Astrocyte of the cerebellum (primary cell): ENCODE results near the gene FARS2.
"Not testable (repeated sequence)": the region's sequence is repeated elsewhere in the genome, so short reads cannot be mapped to it uniquely, and the experiment has no call there.

Experiments used
- DNase-seq: peaks from one replicate; pipeline ENCODE4 v3.0.0-alpha.2; 2011; ENCODE audit warnings: low read depth
- H3K4me3 ChIP-seq: 2 replicates; pipeline ENCODE4 v1.5.1; 2011; ENCODE audit warnings: mild to moderate bottlenecking, low read depth, low read length, moderate library complexity
- in situ Hi-C: cut with HindIII; loops from 2 replicates; pipeline ENCODE4 v1.10.0; 2017; ENCODE audit warnings: low sequenced_read_pairs
- TF ChIP-seq, protein P1 (sequence below): IDR thresholded peaks from 2 replicates; pipeline ENCODE4 v1.5.1; 2012; ENCODE audit warnings: low read length, low read depth, moderate library complexity, mild to moderate bottlenecking; ENCODE audit errors: missing control alignments

Gene FARS2

GRCh38 chr6:5693225-5694145 is 432.2 kb downstream of the FARS2 start:
- TF ChIP-seq, protein P1, sequence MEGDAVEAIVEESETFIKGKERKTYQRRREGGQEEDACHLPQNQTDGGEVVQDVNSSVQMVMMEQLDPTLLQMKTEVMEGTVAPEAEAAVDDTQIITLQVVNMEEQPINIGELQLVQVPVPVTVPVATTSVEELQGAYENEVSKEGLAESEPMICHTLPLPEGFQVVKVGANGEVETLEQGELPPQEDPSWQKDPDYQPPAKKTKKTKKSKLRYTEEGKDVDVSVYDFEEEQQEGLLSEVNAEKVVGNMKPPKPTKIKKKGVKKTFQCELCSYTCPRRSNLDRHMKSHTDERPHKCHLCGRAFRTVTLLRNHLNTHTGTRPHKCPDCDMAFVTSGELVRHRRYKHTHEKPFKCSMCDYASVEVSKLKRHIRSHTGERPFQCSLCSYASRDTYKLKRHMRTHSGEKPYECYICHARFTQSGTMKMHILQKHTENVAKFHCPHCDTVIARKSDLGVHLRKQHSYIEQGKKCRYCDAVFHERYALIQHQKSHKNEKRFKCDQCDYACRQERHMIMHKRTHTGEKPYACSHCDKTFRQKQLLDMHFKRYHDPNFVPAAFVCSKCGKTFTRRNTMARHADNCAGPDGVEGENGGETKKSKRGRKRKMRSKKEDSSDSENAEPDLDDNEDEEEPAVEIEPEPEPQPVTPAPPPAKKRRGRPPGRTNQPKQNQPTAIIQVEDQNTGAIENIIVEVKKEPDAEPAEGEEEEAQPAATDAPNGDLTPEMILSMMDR, result no peak
- no peak overlapping the region for H3K4me3 ChIP-seq
- DNase-seq, result no peak
- in situ Hi-C loops, result no loop called here

DNA sequence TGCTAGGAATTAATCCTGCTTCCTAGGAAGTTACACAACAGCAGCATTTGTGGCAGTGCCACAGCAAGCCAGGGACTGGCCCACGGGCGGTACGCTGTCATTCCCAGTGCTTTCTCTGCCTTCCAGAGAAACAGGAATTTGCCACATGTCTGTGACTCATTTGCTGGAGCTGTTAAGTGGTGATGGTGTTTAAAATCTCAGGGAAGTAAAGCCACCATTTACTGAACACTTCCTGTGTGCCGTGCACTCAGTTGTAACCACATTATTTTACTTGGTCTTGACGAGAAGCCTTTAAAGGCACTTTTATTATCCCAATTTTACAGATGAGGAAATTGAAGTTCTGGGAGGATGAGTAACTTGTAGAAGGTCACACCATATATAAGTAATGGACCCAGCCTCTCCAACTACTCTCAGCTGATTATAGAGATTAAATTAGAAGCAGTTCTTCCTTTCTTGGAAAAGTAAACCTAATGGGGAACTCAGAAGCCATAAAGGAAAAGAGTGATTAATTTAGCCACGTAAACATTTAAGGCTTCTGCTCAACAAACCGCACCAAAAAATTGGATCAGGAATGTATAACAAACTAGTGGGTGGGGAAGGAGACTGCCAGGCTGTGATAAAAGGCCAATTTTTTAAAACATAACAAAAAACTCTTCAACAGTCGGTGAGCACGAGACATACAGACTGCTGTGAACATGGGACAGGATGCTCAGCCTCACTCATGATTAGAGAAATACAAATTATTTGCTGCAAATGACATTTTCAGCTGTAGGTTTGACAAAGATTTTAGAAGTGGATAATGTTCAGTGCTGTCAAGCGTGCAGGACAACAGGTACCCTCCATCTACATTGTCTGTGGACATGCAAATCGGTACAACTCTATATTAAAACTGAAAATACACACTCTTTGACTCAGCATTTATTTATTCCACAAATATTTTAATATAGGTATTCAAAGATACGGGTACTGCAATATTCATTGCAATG is 434.2 kb downstream of the FARS2 start:
- TF ChIP-seq, protein P1, result no peak
- H3K4me3 ChIP-seq, result no peak overlapping the region
- DNase-seq, result peak; percentile 38
- in situ Hi-C loops, result no loop called here

DNA sequence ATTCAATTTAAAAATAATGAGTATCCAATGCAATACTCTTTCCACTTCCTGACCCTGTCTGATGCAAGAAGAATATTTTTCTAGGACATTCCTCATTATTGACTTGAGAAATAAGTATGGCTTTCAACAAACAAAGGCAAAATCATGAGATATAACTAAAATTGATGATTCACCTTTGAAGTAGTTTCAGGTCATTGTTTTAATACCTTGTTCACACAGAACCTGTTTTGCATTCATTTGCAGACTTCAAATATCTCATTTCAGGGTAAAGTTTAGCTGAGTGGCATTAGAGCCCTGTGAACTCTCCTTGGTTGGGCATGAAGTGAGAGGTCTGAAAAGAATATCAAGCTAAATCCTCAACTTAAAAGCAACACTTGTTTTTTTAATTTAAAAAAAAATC is 436.2 kb downstream of the FARS2 start:
- DNase-seq, result no peak
- in situ Hi-C loops, result no loop called here
- TF ChIP-seq, protein P1, result no peak
- no peak overlapping the region for H3K4me3 ChIP-seq

DNA sequence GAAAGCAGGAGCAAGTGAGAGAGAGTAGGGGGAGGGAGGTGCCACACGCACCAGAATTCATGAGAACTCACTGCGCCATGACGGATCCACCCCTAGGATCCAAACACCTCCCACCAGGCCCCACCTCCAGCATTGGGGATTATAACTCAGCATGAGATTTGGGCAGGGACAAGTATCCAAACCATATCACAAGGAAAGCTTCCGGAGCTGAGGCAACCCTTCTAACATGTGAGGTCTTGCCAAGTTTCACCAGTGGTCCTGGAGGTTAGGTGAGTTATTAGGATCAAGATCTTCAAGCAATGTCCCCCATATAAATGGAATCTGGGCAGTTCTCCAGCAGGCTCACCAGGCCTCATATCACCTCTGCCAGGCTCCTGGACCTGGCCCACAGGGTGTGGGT is 437.0 kb downstream of the FARS2 start:
- no peak overlapping the region for H3K4me3 ChIP-seq
- DNase-seq, result no peak
- in situ Hi-C loops, result no loop called here
- TF ChIP-seq, protein P1, result no peak

- in situ Hi-C loops, H3K4me3 ChIP-seq, DNase-seq: not testable (repeated sequence)
Observed at GRCh38 chr6:5699064-5699463, 437.8 kb downstream of the FARS2 start.

DNA sequence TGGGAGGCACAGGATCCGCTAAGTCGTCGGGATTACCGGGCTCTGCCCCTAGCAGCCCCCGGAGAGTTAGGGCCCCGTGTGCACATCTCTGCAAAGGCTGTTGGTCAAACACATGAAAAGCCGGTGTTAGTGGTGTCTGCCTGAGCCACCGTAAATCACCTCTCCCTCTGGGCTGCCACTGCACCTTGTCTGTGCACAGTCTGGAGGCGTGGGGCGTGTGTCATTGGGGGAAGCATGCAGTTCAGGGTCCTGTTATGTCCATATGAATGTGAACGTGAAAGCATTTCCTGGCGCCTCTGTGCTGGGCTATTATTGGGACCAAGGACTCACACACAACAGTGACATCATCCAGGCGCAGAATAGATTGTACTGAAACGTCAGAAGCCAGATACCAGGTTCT is 439.9 kb downstream of the FARS2 start:
- no peak overlapping the region for H3K4me3 ChIP-seq
- TF ChIP-seq, protein P1, result no peak
- DNase-seq, result no peak
- in situ Hi-C loops, result no loop called here
